GM12872 (cell line): ENCODE data around the gene GBA3.

Source experiments
- TF ChIP-seq, protein P1 (sequence below): IDR thresholded peaks from 3 replicates; pipeline ENCODE4 v1.5.1; 2011; ENCODE audit warnings: low read depth, mild to moderate bottlenecking, low read length, moderate library complexity; ENCODE audit not compliant: insufficient read depth

The GBA3 gene

DNA sequence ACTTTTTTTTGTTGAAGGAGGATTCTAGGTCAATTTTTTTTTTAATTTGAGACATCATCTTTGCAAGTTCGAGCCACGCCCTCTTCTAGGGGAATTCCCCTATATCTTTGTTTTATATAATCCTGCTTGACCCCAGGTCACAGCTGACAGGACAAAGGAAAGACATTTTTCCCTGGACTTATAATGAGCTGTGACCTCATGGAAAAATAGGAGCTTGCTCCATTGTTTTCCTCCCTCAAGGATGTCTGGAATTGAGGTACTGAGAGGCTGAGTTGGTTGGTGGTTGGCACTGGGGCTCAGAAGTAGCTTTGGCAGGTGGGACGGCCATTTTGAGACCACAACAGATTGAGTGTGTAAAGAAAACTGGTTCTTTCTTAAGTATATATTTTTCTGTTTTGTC lies 49.0 kb downstream of the GBA3 start:
- TF ChIP-seq, protein P1, sequence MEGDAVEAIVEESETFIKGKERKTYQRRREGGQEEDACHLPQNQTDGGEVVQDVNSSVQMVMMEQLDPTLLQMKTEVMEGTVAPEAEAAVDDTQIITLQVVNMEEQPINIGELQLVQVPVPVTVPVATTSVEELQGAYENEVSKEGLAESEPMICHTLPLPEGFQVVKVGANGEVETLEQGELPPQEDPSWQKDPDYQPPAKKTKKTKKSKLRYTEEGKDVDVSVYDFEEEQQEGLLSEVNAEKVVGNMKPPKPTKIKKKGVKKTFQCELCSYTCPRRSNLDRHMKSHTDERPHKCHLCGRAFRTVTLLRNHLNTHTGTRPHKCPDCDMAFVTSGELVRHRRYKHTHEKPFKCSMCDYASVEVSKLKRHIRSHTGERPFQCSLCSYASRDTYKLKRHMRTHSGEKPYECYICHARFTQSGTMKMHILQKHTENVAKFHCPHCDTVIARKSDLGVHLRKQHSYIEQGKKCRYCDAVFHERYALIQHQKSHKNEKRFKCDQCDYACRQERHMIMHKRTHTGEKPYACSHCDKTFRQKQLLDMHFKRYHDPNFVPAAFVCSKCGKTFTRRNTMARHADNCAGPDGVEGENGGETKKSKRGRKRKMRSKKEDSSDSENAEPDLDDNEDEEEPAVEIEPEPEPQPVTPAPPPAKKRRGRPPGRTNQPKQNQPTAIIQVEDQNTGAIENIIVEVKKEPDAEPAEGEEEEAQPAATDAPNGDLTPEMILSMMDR = no peak

DNA sequence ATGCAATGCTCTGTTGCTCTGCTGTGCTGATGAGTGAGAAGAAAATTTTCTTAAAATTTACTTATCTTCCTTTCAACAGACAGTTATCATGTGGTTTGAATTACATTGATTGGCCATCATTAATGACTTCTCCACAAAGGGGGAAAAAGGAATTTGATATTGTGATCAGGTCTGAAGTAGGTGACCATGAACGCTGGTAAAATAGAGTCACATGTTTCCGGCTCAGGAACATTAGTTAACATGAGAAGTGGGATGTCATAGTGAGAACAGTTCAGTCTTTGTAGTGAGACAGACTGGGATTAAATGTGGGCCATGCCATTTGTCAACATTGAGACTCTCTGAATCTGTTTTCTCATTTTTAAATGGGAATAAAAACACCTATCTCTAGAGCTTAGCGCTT lies 50.6 kb downstream of the GBA3 start:
- TF ChIP-seq, protein P1 = no peak

DNA sequence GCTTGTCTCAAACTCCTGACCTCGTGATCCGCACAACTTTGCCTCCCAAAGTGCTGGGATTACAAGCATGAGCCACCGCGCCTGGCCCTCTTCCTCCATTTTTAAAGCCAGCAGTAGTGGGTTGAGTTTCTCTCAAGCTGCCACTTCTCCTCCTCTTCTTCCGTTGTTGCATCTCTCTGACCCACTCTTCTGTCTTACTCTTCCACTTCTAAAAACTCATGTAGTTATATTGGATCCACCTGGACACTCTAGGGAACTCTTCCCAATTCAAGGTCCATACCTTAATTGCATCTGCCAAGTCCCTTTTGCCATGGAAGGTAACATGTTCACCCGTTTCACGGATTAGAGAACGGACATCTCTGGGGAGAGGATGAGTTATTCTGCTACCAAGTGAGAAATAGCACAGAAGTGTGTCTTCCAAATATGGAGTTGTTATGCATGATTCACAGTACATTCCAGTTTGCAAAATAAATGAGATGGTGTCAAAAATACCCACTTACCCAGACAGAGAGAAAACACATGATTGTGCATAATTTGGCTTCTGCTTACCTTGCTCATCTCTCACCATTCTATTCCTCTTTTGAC lies 51.8 kb downstream of the GBA3 start:
- TF ChIP-seq, protein P1 = no peak

DNA sequence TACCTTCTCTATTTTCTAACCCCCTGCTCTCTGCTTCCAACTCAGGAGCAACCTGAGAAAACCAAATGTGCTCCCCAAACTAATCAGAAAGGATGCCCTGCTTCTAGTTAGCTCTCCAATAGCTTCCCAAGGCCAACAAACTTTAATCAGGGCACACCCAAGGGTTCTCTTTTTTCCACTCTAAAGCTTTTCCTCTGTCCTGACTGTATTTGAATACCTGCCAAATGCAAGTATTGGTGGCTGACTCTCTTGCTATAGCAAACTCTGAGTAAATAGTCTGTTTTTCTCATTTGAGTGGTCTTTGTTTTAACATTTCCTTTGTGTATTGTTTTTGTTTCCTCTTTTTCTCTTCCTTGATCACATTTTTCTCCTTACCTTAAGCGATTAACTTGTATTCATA lies 52.5 kb downstream of the GBA3 start:
- TF ChIP-seq, protein P1 = no peak

DNA sequence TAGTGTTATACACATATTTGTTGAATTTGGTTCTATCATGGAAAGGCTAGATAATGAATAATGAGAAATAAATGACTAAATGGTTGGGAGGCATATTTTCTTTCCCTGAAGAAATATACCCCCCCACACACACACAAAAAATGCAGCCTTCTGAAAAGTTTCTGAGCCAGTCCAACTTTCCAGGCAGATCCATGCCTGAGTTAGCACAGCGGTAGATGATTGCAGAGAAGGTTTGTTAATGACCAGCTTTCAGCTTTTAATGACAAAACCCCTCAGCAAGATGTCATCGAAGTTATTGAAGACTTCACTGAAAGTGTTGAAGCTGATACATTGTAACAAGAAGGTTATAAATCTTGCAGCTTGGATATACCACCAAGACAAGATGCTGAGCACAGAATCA lies 61.4 kb downstream of the GBA3 start:
- TF ChIP-seq, protein P1 = no peak

DNA sequence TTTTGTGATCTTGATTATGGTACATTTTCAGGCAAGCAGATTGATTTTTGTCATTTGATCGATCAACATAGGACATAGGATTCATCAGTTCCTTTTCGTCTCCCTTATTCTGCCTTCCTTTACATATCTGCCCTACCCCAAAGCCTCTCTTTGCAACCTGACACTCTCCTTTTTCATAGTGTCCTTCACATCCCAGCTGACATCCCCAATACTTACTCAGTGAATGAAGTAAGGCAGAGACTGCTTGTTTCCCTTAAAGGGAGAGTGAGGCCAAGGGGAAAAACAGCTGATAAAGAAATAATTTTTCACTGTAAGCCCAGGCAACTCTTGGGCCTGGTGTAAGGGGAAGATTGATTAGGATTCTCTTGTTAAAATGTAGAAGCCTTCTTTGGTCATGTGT lies 69.8 kb downstream of the GBA3 start:
- TF ChIP-seq, protein P1 = no peak

DNA sequence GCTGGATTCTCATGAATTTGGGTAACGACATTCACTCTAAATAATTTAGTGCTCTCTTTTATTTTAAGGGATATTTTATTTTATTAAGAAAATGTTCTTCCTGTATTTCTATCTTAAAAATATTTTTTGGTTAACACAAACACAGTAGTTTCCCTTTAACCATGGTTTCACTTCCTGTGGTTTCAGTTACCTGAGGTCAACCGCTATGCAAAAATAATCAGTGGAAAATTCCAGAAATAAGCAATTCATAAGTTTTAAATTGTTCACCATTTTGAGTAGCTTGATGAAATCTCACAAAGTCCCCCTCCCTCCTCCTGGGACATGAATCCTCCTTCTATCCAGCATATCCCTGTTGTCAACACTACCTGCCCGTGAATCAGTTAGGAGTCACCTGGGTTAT lies 71.4 kb downstream of the GBA3 start:
- TF ChIP-seq, protein P1 = no peak
